ENCODE data around the gene DIP2B.

DIP2B gene

DNA sequence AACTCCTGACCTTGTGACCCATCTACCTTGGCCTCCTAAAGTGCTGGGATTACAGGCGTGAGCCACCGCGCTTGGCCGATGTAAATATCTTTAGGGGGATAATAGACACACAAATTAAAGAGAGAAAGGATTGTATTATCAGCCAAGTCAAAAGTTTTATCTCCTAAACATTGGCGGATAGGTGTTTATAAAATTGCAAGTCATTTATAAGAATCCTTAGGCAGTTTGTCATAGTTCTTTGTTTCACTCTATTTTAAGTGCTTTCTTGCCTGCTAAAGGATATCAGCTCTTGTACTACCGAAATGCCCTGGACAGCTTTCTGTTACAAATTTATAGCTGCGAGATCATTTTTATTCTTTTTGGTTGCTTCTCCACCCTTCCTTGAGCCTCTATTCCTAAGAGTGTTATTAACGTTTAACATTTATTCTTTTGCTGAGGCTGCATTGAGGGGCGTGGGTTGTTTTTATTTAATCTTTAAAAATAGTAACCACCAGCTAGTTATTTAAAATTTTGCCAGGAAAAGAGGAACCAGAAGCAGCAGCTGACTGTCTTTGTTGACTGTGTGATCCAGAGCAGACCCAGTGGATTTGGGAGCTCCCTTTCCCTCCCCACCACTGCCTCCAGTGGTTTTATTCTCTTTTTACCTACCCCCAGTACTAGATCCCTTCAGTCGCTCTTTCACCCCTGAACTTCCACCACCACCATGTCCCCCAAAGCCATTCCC lies 106.4 kb downstream of the DIP2B start:
- no peak for DNase-seq (ENCODE audit: low read depth, low spot score)

DNA sequence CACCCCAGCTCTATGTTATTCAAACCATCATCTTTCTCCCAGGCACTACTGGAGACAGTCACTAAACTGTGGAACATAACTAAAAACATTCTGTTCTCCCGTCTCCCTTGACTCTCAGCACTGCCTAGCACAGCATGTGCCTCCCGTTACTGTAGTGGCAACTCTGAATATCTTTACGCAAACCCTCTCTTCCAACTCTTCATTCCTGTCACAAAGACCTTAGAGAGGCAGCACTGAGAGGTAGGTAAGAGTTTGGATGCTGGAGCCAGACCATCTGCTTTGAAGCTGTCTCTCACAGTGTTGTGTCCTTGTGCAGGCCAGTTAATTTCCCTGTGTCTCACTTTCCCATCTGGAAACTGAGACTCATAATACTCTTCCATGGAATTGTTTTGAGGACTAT lies 108.1 kb downstream of the DIP2B start:
- DNase-seq (ENCODE audit: low read depth, low spot score): no peak

DNA sequence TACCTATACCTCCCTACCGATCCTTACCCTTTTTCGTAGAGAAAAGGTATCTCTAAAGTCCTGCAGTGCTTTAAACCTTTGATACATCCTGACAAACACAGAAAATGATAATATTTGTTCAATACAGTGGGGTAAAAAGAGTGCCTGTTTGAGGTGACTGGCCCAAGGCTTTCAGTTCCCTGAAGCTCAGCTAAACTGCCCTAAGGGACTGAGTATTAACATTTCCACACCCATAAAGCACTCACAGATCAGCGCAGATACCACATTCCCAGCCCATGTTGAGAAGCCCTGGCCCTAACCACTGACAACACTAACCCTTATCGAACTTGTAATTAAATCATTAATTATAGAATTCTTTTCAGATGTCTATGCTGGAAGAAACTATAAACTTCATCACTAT lies 108.7 kb downstream of the DIP2B start:
- no peak for DNase-seq (ENCODE audit: low read depth, low spot score)

DNA sequence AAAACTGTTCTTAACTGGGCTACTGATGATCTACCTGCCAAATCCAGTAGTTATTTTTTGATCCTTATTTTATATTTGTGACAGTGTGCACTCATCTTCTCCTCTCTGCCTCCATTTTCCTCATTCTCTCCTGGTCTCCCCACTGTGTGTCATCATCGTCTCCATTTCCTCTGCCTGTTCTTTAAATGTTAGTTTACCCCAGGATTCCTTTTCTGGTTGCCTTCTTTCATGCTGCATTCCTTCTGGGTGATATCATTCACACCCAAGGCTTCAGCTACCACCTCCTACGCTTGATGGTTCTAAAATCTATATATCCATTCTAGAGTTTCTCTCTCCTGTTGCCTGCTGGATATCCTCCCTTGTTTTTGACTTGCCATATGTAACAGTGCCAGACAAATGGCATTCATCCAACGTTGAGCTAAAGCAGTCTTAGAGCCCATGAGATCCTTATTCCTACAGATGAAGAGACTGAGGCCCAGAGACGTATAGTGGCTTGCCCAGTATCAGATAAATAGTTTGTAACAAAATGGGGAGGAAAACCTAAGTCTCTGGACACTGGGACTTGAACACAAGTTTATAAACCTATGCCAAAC lies 109.5 kb downstream of the DIP2B start:
- DNase-seq (ENCODE audit: low read depth, low spot score): no peak

DNA sequence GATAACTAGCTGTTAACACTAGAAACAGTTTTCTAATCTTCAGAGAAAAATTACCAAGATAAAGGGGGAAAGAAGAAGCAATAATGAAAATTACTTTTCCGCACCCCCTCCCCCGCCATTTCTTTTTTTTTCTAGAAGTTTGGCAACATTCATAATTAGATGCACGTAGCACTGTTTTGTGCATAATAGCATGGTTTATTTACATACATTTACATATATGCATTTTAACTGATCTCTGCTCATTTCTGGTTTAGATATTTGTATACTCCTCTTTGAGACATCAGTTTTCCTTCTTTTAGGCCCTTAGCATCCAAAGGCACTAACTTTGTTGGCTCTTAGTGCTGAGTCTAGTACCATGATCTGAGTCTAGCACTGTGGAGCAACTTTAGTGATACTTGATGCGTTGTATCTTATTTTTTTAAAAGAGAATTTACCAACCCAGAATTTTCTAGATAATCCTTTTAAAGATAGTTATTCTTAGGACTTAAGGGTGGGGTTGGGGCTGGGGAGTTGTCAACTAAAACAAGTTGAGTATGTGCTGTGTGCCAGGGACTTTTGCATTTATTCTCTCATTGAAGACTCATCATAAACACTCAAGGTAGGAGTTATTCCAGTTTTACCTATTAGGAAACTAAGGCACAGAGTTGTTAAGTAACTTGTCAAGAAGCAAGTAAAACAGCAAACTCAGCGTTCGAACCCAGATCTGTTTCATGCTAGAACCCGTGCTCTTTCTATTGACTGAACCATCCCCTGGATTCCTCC lies 110.5 kb downstream of the DIP2B start:
- no peak for DNase-seq (ENCODE audit: low read depth, low spot score)

DNA sequence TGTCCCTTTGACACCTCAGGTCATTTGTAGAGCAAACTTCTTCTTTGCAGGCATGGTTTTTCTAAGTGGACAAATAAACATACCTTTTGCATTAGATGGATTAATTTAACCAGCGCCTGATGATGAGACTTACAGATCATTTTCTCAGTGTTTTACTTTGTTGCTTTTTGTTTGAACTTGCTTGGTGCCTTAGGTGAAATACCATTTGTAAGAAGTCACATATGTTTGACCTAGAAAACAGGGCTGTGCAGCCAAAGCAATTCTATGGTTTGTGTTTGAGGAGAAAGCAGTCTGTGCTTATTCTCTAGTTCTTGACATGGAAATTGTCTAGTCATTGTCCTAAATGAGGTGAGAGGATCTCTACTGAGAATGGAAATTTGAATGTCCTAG lies 111.1 kb downstream of the DIP2B start:
- DNase-seq (ENCODE audit: low read depth, low spot score): no peak

DNA sequence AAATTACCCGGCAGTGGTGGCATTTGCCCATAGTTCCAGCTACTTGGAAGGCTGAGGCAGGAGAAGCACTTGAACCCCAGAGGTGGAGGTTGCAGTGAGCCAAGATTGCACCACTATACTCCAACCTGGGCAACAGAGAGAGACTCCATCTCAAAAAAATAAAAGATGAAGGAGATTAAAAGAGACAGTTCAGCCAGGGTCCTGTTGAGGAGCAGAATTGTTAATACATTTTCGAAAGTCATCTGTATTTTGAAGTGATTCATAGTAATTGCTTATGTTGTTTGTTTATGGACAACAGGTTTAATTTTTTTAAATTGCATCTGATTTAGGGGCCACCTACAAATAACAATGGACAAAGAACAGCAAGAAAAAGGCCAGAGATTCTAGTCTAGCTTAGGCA lies 112.9 kb downstream of the DIP2B start:
- no peak for DNase-seq (ENCODE audit: low read depth, low spot score)

DNA sequence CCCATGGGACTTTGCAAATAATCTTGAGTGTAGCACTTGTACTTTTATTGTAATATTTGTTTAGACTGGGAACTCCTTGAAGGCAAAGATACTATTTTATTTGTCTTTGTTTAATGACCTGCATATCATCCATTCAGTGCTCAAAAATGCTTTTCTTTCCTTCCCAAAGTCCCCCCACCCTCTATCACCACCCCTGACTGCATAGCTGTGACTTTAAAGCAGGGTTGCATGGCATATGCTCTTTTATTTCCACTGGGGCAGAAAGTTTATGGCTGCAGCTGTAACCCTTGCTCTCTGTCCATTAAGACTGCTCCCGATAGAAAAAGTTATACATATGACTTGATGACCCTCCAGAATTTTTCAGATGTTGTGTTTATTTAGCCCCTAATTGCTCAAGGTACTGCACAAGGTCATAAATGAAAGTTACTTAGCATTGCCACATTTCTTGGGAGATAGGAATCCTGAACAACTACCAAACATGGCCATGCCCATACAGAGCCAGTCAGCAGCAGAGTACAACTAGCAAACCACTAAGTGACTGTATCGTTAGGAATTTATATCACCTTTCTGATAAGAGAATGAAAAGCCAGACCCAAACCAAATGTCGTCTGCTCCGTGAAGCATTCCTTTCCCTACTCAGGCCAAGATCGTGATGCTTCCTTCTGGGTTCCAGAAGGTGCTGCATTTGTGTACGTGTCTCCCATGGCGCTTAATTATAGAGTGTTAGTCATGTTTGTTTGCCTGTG lies 114.3 kb downstream of the DIP2B start:
- no peak for DNase-seq (ENCODE audit: low read depth, low spot score)

DNA sequence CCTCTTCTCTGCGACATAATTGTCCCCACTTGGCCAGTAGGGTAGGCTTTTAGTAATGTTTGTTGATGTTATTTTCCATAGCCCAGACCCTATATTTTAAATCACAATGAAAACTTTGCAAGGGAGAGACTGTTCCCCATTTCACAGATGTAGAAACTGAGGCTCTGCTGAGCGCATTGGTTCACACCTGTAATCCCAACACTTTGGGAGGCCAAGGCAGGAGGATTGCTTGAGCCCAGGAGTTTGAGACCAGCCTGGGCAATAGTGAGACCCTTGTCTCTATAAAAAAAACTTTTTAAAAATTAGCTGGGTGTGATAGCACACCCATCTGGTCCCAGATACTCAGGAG lies 114.8 kb downstream of the DIP2B start:
- DNase-seq (ENCODE audit: low read depth, low spot score): no peak

DNA sequence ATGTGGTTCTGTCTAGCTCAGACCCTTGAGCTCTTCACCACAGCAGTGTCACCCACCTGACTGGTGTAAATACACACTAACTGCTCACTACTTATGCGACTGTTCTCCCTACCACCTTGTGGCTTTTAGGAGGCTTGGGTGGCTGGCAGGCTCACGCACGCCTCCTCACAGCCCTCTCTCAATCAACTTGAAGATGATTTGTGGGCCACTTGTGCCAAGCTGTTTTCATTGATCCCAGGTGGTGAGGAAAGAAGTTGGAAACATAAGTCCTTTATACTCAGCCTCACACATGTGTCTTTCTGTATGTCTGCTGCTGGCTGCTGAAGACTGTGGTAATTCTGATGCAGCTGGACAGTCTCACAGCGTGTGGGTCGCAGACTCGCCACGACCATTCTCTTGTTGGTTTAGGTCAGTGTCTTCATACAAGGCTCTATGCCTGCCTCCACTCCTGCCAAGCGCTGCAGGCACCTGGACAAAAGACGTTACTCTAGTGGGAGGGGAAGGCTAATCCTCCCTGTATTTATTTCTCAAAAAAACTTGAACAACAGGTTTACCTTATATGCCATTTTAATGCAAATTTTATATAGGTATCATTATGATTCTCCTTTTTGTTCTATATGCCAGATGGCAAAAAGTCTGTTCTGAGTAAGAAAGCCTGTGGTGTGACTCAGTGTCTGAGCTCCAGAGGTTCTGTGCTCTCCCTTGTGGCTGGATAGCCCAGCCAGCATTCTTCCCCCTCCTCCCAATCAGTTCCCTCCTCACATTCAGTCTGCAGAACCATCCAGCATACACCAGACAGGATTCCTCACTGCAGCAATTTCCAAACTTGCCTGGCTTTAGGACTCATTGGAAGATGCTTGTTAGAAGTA lies 115.6 kb downstream of the DIP2B start:
- no peak for DNase-seq (ENCODE audit: low read depth, low spot score)

DNA sequence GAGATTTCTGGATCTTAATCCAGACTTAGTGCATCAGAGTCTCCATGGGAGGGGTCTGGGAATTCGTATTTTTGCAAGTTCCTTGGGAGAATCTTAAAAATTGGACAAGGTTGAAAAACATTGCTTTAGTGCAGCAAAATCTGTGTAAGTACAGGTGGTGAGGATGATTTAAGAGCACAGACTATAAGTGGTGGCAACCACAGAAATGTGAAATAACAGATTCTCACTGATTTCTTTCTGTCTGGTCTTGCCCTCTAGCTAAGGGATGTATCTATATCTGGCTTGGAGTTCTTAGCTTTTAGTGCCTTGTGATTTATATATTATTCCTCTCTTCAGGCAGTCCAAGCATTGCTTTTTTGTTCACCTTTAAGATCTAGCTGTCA lies 116.2 kb downstream of the DIP2B start:
- no peak for DNase-seq (ENCODE audit: low read depth, low spot score)

DNA sequence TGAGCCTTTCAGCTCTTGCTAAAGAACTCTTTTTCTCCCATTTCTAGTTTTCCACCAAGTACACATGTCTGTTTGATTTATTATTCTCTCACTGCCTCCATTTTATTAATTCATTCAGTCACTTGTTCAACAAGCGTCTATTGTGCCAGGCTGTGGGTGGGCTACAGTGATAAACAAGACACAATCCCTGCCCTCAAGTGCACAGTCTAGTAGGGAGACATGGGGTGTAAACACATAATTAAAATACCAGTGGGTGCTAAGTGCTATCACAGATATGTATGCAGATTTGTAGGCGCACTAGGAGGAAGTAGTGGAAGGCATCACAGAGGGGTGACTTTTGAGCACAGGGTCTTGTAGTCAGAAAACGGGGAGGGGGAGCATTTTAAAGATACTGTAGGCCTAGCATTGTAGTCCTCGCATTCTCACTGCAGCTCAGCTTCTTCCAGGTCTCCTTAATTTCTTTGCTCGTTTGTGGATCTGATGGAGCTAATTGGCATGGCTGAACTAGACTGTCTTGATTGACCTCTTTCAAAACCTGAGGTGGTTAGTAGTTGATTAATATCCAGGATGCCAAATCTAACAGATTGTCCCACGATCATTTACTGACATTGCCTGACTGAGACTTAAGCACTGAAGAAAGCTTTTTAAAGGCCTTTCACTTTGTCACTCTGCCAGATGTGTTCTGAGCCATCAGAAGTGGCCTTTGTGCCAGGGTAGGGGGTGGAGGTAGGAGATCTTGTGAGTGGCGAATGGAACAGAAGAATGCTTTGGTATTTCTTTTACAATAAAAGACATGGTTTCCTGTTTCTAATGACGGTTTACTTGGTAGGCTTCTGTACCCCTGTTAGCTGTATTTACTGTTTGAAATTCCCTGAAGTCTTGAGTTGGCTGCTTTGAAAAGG lies 116.9 kb downstream of the DIP2B start:
- no peak for DNase-seq (ENCODE audit: low read depth, low spot score)

DNA sequence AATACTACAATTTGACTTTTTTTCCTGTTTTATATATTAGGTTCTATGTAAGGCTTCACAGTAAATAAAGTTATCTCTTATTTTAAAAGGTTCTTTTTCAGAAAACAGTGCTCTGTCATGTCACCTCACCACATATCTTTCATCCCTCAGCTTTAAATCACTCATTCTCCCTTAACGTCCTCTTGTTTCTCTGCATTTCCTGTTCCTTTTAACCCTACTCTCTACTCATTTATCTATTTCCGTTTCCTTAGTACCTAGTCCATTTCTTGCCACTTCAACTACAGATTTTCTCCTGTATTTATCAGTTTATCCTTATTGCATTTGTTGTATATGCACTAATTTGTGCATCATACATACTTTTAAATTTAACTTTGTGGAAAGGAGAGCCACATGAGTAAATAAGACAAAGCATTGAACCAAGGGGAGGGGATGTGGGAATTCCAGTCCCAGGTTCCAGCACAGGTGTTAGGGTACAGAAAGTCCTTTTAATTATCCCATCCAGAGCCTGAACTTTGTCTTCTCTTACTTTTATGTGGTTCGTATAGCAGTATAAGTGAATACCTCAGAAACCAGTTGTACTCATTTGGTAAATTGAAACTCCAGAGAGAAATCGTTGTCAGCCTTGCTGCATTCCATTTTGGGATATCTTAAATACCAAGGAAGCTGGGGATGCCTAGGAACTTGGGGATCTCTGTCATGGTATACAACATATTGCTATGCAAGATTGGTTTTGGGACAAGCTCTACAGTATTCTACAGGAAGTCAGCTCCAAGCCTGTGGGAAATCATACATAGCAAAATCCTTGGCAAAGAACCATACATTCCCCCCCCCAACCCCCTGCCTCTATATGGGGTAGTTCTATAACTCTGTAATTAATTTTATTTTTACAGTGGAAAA lies 120.5 kb downstream of the DIP2B start:
- DNase-seq (ENCODE audit: low read depth, low spot score): no peak

DNA sequence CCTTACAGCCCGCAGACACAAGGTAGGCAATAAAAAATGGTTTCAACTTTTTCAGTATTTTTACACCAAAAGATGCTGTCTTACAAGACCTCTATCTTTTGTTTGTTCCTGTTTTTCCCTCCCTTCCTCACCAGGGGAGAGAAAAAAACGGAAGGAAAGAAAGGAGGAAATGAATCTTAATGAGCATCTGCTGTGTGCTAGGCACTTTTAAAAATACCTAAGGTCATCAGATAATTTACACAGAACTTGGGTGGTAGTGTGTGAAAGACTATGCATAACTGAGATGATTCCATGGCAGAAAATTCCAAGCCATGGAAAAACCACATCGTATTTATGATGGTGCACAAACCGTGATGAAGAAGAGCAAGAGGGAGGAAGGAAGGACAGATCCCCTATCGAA lies 121.2 kb downstream of the DIP2B start:
- DNase-seq (ENCODE audit: low read depth, low spot score): no peak

DNA sequence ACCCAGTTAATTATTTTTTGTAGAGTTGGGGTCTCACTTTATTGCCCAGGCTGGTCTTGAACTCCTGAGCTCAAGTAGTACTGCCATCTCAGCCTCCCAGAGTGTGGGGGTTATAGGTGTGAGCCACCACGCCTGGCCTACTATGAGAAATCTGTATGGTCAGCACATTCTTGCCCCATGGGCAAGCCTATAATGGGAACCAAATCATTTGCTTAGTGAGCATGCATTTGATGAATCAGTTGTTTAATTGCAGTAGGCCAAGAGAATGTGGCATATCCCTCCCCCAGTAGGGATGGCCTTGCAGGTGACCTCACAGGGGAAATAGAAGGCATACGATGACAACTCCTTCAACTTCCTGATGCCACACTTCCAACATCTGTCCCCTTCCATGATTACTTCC lies 122.7 kb downstream of the DIP2B start:
- DNase-seq (ENCODE audit: low read depth, low spot score): no peak

DNA sequence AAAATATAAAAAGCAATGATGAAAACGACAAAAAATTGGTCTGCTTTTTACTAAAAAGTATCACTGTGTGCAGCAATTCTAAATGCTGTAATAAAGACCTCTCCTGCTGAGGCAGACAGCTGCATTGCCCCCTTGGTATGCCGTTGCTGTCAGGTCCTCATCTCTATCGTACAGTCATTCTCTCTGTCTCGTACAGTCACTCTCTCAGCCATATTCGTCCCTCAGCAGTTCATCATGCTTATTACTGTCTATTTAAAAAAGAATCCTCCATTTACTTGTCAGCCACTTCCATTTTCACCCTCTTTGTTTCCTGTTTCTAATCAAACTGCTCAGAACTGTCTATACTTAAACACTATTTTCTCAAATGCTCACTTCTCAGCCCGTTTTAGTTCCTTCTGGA lies 123.6 kb downstream of the DIP2B start:
- no peak for DNase-seq (ENCODE audit: low read depth, low spot score)

DNA sequence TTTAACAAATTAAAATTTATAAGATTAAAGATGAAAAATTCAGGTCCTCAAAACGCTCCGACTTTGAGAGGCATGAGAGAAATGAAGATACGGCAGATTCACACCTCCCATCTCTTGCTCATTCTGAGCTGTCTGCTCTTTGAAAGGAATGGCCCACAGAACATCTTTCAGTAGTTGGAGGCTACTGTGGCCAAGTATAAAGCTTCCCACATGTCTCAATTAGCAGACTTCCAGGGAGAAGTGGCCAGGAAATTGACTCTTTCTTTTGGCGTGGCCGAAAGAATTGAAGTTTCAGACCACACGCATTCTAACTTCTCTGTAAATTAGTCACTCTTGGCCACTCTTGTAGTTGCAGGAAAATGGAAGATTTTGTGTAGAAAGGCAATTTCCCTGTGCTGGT lies 129.2 kb downstream of the DIP2B start:
- DNase-seq (ENCODE audit: low read depth, low spot score): no peak

DNA sequence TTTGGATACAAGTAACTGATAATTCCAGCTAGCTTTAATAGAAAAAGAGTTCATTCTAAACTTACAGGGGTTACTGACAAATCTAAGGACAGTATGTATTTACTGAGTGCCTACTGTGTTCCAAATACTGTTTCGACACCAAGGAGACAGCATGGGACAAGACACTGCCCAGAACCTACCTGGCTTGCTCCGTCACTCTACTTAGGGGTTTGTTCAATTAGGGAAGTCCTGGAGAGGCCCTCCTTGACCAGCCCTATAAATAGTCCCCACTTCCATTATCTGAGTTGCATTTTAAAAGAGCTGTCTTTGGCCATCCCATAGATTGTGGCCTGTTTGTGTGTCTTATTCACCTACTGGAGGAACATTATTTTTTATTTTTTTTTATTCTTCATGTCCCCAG lies 129.6 kb downstream of the DIP2B start:
- no peak for DNase-seq (ENCODE audit: low read depth, low spot score)

DNA sequence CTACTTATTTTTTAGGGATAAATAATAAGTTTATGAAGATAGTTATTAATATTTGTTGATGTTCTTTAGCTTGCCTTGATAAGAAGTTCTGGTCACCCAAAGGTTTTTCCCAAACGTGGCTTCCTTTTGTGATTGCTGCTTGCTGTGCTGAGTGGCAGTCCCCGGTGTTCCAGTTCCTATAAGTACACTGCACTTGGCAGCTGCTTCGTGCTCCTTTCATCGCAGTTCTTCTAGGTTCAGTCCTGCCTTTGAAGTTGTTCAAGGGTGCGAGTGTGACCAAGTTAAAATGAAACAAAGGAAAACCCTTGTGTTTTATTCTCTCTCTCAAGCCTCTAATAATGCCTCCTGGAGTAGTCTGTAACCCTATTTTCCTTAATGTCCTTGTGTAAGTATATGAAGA lies 130.6 kb downstream of the DIP2B start:
- DNase-seq (ENCODE audit: low read depth, low spot score): no peak

All from activated naive CD8-positive, alpha-beta T cell treated with anti-CD3 and anti-CD28 coated beads, Interleukin-2, amount 50 U/mL, for 16 hours (primary cell).